ENCODE results near the gene PTPRC. TPM values are rescaled to one million over a fixed set of nuclear protein-coding genes. Genes with fewer than 3 reads are reported as not detected.

The PTPRC gene
- polyA plus RNA-seq, 1 donor (not counting 4 experiments of a cell fraction or from before 2014, with no cell fraction given), result not detected

DNA sequence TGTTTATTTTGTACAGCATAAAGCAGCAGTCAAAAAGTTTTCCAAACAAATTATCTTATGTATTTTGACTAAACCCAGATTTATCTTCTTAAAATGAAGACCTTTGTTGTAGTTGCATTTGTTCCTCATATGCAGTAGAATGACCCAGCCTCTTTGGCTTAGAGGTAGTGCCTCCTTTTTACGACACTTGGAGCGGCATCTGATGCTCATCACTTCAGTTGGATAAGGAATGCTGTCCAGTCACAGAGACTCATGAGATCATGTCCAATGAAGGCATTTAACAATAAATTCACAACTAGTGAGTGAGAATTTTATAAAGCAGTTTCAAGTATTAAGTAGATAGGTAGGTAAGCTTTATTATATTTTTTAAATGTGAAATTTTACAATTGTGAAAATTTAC, 35.2 kb downstream of the PTPRC start:
- no peak overlapping the region for H3K27ac ChIP-seq (ENCODE audit: control insufficient read depth, insufficient read depth, low read length)
- no peak overlapping the region for H3K4me2 ChIP-seq (ENCODE audit: control insufficient read depth, extremely low read depth, insufficient read depth, low read depth, low read length)
- no peaks in the 10 kb centered on the region for H3K27me3 ChIP-seq (ENCODE audit: control insufficient read depth, extremely low read depth, insufficient read depth, low read length)
- H2AFZ ChIP-seq (ENCODE audit: control insufficient read depth, low read length), result no peak overlapping the region
- FAIRE-seq (no peak), DNase-seq (ENCODE audit: low read depth, low spot score) (no peak)
- H3K79me2 ChIP-seq (ENCODE audit: control insufficient read depth, insufficient read depth, low read length), result no peaks in the 10 kb centered on the region
- no peaks in the 10 kb centered on the region for H3K36me3 ChIP-seq (ENCODE audit: control insufficient read depth in 2 of 2, extremely low read depth in 1 of 2, insufficient read depth in 2 of 2, low read length in 2 of 2)
- H4K20me1 ChIP-seq (ENCODE audit: control insufficient read depth, extremely low read depth, insufficient read depth, low read length), result no peaks in the 10 kb centered on the region
- no peak overlapping the region for H3K9ac ChIP-seq (ENCODE audit: control insufficient read depth, extremely low read depth, insufficient read depth, low read length)
- no peaks in the 10 kb centered on the region for H3K9me1 ChIP-seq (ENCODE audit: control insufficient read depth, extremely low read depth, insufficient read depth, low read length)
- no peak overlapping the region for H3K4me3 ChIP-seq (ENCODE audit: control insufficient read depth in 2 of 3, extremely low read depth in 1 of 3, insufficient read depth in 2 of 3, low read depth in 1 of 3, low read length in 3 of 3)
- H3K9me3 ChIP-seq (ENCODE audit: control insufficient read depth, low read depth, low read length), result no peaks in the 10 kb centered on the region
- TF ChIP-seq, protein P1, sequence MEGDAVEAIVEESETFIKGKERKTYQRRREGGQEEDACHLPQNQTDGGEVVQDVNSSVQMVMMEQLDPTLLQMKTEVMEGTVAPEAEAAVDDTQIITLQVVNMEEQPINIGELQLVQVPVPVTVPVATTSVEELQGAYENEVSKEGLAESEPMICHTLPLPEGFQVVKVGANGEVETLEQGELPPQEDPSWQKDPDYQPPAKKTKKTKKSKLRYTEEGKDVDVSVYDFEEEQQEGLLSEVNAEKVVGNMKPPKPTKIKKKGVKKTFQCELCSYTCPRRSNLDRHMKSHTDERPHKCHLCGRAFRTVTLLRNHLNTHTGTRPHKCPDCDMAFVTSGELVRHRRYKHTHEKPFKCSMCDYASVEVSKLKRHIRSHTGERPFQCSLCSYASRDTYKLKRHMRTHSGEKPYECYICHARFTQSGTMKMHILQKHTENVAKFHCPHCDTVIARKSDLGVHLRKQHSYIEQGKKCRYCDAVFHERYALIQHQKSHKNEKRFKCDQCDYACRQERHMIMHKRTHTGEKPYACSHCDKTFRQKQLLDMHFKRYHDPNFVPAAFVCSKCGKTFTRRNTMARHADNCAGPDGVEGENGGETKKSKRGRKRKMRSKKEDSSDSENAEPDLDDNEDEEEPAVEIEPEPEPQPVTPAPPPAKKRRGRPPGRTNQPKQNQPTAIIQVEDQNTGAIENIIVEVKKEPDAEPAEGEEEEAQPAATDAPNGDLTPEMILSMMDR (optimal IDR thresholded peaks at IDR 0.05 in 1 of 3, IDR thresholded peaks at IDR 0.05 in 1 of 3, conservative IDR thresholded peaks at IDR 0.05 in 1 of 3; ENCODE audit: extremely low read depth in 1 of 3, insufficient read depth in 2 of 3, low read length in 3 of 3), result no peak
- TF ChIP-seq EZH2 (IDR thresholded peaks at IDR 0.05; ENCODE audit: low read length), result no peak
- dilution Hi-C loops (cut with MboI; ENCODE audit: extremely low pct_ligation_motif_present, low sequenced_read_pairs), result no loop called here
- peaks cover 22% of the 10 kb centered on the region for H3K4me1 ChIP-seq (ENCODE audit: control insufficient read depth, extremely low read depth, insufficient read depth, low read length)

DNA sequence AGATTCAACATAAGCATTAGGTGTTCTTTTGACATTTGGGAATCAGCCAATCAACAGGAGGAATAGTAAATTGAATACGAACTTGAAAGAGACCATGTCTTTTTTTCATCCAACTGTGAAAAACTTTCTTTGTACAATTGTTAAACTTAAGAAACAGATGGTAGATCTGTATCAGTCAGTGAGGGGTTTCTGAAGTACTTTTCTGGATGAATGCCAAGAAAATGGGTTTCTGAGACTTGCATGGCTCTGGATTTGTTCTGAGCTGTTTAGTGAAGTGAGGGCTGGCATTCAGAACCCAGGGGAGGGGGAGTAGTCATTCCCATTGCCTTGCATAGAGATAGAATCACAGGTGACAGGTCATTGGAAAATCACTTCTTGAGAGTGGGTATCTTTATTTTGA, 37.4 kb downstream of the PTPRC start:
- DNase-seq (ENCODE audit: low read depth, low spot score) (no peak), FAIRE-seq (no peak)
- dilution Hi-C loops (cut with MboI; ENCODE audit: extremely low pct_ligation_motif_present, low sequenced_read_pairs), result no loop called here
- H3K27me3 ChIP-seq (ENCODE audit: control insufficient read depth, extremely low read depth, insufficient read depth, low read length), result no peaks in the 10 kb centered on the region
- H3K27ac ChIP-seq (ENCODE audit: control insufficient read depth, insufficient read depth, low read length), result no peak overlapping the region
- TF ChIP-seq, protein P1 (optimal IDR thresholded peaks at IDR 0.05 in 1 of 3, IDR thresholded peaks at IDR 0.05 in 1 of 3, conservative IDR thresholded peaks at IDR 0.05 in 1 of 3; ENCODE audit: extremely low read depth in 1 of 3, insufficient read depth in 2 of 3, low read length in 3 of 3), result no peak
- TF ChIP-seq EZH2 (IDR thresholded peaks at IDR 0.05; ENCODE audit: low read length), result no peak
- H3K9me3 ChIP-seq (ENCODE audit: control insufficient read depth, low read depth, low read length), result no peaks in the 10 kb centered on the region
- no peak overlapping the region for H3K4me2 ChIP-seq (ENCODE audit: control insufficient read depth, extremely low read depth, insufficient read depth, low read depth, low read length)
- no peak overlapping the region for H3K4me3 ChIP-seq (ENCODE audit: control insufficient read depth in 2 of 3, extremely low read depth in 1 of 3, insufficient read depth in 2 of 3, low read depth in 1 of 3, low read length in 3 of 3)
- peaks cover 16% of the 10 kb centered on the region for H3K4me1 ChIP-seq (ENCODE audit: control insufficient read depth, extremely low read depth, insufficient read depth, low read length)
- H3K9ac ChIP-seq (ENCODE audit: control insufficient read depth, extremely low read depth, insufficient read depth, low read length), result no peak overlapping the region
- H2AFZ ChIP-seq (ENCODE audit: control insufficient read depth, low read length), result no peak overlapping the region
- no peaks in the 10 kb centered on the region for H3K36me3 ChIP-seq (ENCODE audit: control insufficient read depth in 2 of 2, extremely low read depth in 1 of 2, insufficient read depth in 2 of 2, low read length in 2 of 2)
- H4K20me1 ChIP-seq (ENCODE audit: control insufficient read depth, extremely low read depth, insufficient read depth, low read length), result no peaks in the 10 kb centered on the region
- H3K79me2 ChIP-seq (ENCODE audit: control insufficient read depth, insufficient read depth, low read length), result no peaks in the 10 kb centered on the region
- no peaks in the 10 kb centered on the region for H3K9me1 ChIP-seq (ENCODE audit: control insufficient read depth, extremely low read depth, insufficient read depth, low read length)

All from keratinocyte (primary cell).